WTC11 (cell line): ENCODE data around the gene LPP. TPM values are rescaled to one million over a fixed set of nuclear protein-coding genes. Genes with fewer than 3 reads are reported as not detected.
A peak's percentile ranks its signal among the peaks of the same experiment; 100 is the strongest.

Experiments
- ATAC-seq: fragments of 200-7000 bp; cut with Tn5 transposase; 2 replicates; pipeline ENCODE4 v1.10.0; 2021; ENCODE audit warnings: mild to moderate bottlenecking, moderate library complexity
- CTCF ChIA-PET: fragments of 300-600 bp; sonication (Branson Sonifier 250); formaldehyde crosslinking; loops from one replicate; lab custom pipeline; 2021; ENCODE audit warnings: antibody characterized with exemption; lab: Charles Lee
- POLR2A ChIA-PET: fragments of 350-600 bp; sonication (Branson Sonifier 250); formaldehyde crosslinking; loops from one replicate; lab custom pipeline; 2021; ENCODE audit warnings: antibody characterized with exemption; lab: Charles Lee
- DNase-seq: peaks from one replicate; pipeline ENCODE4 v3.0.0; 2021; ENCODE audit warnings: low spot score
- H3K27ac Mint-ChIP-seq: 2 replicates; pipeline ENCODE4 v1.8.0; 2021; ENCODE audit warnings: mixed read lengths
- H3K27me3 Mint-ChIP-seq: 2 replicates; pipeline ENCODE4 v1.8.0; 2021; ENCODE audit warnings: low read depth, mild to moderate bottlenecking, moderate library complexity, mixed read lengths
- H3K36me3 Mint-ChIP-seq: 2 replicates; pipeline ENCODE4 v1.8.0; 2021; ENCODE audit warnings: mixed read lengths
- H3K4me1 Mint-ChIP-seq: 2 replicates; pipeline ENCODE4 v1.8.0; 2022; ENCODE audit warnings: mixed read lengths
- H3K4me3 Mint-ChIP-seq: 2 replicates; pipeline ENCODE4 v1.8.0; 2021; ENCODE audit warnings: mild to moderate bottlenecking, moderate library complexity, mixed read lengths
- H3K9me3 Mint-ChIP-seq: 2 replicates; pipeline ENCODE4 v1.8.0; 2021; ENCODE audit warnings: mixed read lengths
- CBFB ChIP-seq: sonication (generic); formaldehyde crosslinking; IDR thresholded peaks from 2 replicates; pipeline ENCODE4 v1.8.1; 2022; ENCODE audit warnings: mild to moderate bottlenecking, low read depth, missing genetic modification reagents
- ESRRA ChIP-seq: sonication (generic); formaldehyde crosslinking; IDR thresholded peaks from 2 replicates; pipeline ENCODE4 v1.8.1; 2022; ENCODE audit warnings: mild to moderate bottlenecking, missing genetic modification reagents, borderline replicate concordance
- GRHL2 ChIP-seq: fragments of 250-450 bp; sonication (Bioruptor Pico); IDR thresholded peaks from 2 replicates; pipeline ENCODE4 v1.8.0; 2022; ENCODE audit warnings: mild to moderate bottlenecking, moderate library complexity; ENCODE audit not compliant: insufficient replicate concordance, severe bottlenecking
- JUN ChIP-seq: sonication (generic); formaldehyde crosslinking; IDR thresholded peaks from 2 replicates; pipeline ENCODE4 v1.8.0; 2023; ENCODE audit warnings: mild to moderate bottlenecking, missing genetic modification reagents
- NFYB ChIP-seq: sonication (generic); formaldehyde crosslinking; conservative IDR thresholded peaks from 2 replicates; pipeline ENCODE4 v1.8.0; 2022; ENCODE audit warnings: low read depth, missing genetic modification reagents
- RORB ChIP-seq: fragments of 250-450 bp; sonication (Bioruptor Pico); IDR thresholded peaks from 2 replicates; pipeline ENCODE4 v1.9.0; 2021; ENCODE audit warnings: mild to moderate bottlenecking
- SP1 ChIP-seq: sonication (generic); formaldehyde crosslinking; conservative IDR thresholded peaks from 2 replicates; pipeline ENCODE4 v1.8.1; 2022; ENCODE audit warnings: missing genetic modification reagents
- ZNF138 ChIP-seq: sonication (generic); formaldehyde crosslinking; conservative IDR thresholded peaks from 2 replicates; pipeline ENCODE4 v1.8.1; 2022; ENCODE audit warnings: mild to moderate bottlenecking, moderate library complexity, missing genetic modification reagents
- ZNF219 ChIP-seq: sonication (generic); formaldehyde crosslinking; IDR thresholded peaks from 2 replicates; pipeline ENCODE4 v1.8.0; 2023; ENCODE audit warnings: missing genetic modification reagents, mild to moderate bottlenecking, borderline replicate concordance
- total RNA-seq: library from RNA; stranded (reverse); gene quantifications from 3 replicates; pipeline ENCODE4 v1.2.3, GENCODE V29; 2021
- TF ChIP-seq, protein P1 (sequence below): fragments of 250-450 bp; sonication (Bioruptor Pico); IDR thresholded peaks from 2 replicates; pipeline ENCODE4 v1.9.0; 2021; ENCODE audit warnings: mild to moderate bottlenecking
- TF ChIP-seq, protein P2 (sequence below): fragments of 250-450 bp; sonication (Bioruptor Pico); IDR thresholded peaks from 2 replicates; pipeline ENCODE4 v1.8.0; 2021; ENCODE audit warnings: mild to moderate bottlenecking
- TF ChIP-seq, protein P3 (sequence below): sonication (generic); formaldehyde crosslinking; conservative IDR thresholded peaks from 2 replicates; pipeline ENCODE4 v1.8.1; 2022; ENCODE audit warnings: mild to moderate bottlenecking, missing genetic modification reagents
- TF ChIP-seq, protein P4 (sequence below): sonication (generic); formaldehyde crosslinking; IDR thresholded peaks from 2 replicates; pipeline ENCODE4 v1.8.1; 2022; ENCODE audit warnings: mild to moderate bottlenecking, missing genetic modification reagents, moderate library complexity, borderline replicate concordance
- TF ChIP-seq, protein P5 (sequence below): sonication (generic); formaldehyde crosslinking; IDR thresholded peaks from 2 replicates; pipeline ENCODE4 v1.8.0; 2022; ENCODE audit warnings: missing genetic modification reagents
- TF ChIP-seq, protein P6 (sequence below): sonication (generic); formaldehyde crosslinking; IDR thresholded peaks from 2 replicates; pipeline ENCODE4 v1.8.1; 2022; ENCODE audit warnings: low read depth, missing genetic modification reagents, borderline replicate concordance
- TF ChIP-seq, protein P7 (sequence below): fragments of 250-450 bp; sonication (Bioruptor Pico); IDR thresholded peaks from 2 replicates; pipeline ENCODE4 v1.9.0; 2021; ENCODE audit warnings: mild to moderate bottlenecking

The LPP gene
- total RNA-seq, 1 experiment from 2014 or later, result 49.6 TPM

DNA sequence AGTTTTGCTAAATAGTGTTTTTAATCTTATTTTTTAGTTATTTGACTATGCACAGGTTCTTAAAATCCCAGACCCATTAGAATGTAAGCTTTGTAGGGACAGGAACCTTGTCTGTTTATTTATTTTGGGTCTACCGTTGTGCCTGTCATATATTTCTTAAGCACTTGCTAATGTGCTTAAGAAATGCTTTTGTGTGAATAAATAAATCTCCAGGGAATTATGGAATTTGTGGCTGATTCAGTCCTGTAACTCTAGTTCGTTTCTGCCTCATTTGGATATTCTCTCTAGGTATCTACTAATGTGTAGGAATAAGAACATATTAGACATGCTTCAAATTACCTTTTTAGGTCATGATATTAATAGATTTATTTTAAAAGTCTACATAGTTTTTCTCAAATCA is 161.6 kb downstream of the LPP start (continued):
- TF ChIP-seq RORB (CRISPR knock-in tag) (no peak), SP1 (CRISPR knock-in tag) (no peak), JUN (no peak)
- TF ChIP-seq, protein P1, sequence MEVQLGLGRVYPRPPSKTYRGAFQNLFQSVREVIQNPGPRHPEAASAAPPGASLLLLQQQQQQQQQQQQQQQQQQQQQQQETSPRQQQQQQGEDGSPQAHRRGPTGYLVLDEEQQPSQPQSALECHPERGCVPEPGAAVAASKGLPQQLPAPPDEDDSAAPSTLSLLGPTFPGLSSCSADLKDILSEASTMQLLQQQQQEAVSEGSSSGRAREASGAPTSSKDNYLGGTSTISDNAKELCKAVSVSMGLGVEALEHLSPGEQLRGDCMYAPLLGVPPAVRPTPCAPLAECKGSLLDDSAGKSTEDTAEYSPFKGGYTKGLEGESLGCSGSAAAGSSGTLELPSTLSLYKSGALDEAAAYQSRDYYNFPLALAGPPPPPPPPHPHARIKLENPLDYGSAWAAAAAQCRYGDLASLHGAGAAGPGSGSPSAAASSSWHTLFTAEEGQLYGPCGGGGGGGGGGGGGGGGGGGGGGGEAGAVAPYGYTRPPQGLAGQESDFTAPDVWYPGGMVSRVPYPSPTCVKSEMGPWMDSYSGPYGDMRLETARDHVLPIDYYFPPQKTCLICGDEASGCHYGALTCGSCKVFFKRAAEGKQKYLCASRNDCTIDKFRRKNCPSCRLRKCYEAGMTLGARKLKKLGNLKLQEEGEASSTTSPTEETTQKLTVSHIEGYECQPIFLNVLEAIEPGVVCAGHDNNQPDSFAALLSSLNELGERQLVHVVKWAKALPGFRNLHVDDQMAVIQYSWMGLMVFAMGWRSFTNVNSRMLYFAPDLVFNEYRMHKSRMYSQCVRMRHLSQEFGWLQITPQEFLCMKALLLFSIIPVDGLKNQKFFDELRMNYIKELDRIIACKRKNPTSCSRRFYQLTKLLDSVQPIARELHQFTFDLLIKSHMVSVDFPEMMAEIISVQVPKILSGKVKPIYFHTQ (CRISPR knock-in tag), result no peak
- TF ChIP-seq, protein P2, sequence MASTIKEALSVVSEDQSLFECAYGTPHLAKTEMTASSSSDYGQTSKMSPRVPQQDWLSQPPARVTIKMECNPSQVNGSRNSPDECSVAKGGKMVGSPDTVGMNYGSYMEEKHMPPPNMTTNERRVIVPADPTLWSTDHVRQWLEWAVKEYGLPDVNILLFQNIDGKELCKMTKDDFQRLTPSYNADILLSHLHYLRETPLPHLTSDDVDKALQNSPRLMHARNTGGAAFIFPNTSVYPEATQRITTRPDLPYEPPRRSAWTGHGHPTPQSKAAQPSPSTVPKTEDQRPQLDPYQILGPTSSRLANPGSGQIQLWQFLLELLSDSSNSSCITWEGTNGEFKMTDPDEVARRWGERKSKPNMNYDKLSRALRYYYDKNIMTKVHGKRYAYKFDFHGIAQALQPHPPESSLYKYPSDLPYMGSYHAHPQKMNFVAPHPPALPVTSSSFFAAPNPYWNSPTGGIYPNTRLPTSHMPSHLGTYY (CRISPR knock-in tag), result no peak

DNA sequence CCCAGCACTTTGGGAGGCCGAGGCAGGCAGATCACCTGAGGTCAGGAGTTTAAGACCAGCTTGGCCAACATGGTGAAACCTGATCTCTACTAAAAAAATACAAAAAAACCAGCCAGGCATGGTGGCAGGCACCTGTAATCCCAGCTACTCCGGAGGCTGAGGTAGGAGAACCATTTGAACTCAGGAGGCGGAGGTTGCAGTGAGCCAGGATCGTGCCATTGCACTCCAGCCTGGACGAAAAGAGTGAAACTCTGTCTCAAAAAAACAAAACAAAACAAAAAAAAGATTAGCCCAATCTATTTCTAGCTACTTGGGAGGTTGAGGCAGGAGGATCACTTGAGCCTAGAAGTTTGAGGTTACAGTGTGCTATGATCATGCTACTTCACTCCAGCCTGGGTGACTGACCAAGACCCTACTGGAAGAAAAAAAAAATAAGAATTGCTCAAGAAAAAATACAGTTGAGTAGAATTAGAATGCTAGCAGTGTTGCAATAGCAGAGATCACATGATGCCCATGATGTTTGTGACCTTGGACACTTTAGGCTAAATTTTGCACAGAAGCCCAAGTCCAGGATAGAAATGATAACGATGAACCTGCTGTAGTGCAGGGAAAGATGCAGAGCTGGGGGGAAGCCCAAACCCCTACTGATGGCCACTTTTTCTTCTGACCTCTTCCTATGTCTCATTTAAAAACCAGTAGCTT is 162.2 kb downstream of the LPP start:
- Mint-ChIP-seq H3K27me3 (no peaks in the 10 kb centered on the region), H3K4me3 (no peak overlapping the region), H3K9me3 (no peaks in the 10 kb centered on the region), H3K4me1 (0 out of 2 replicates have a peak, but pooled peaks cover 7% of the 10 kb centered on the region), H3K27ac (peak overlapping the region; percentile 55; the same call in 1 of the 2 replicates), H3K36me3 (no peaks in the 10 kb centered on the region)
- ATAC-seq, result no peak
- CTCF ChIA-PET, result interaction anchor here (0.8 kb wide), 1 partner anchor 12 kb away, joined by 3 read pairs; no protein-coding TSS in a partner anchor
- no peak for TF ChIP-seq CBFB (CRISPR knock-in tag)
- no peak for DNase-seq
- POLR2A ChIA-PET, result no interaction called here

DNA sequence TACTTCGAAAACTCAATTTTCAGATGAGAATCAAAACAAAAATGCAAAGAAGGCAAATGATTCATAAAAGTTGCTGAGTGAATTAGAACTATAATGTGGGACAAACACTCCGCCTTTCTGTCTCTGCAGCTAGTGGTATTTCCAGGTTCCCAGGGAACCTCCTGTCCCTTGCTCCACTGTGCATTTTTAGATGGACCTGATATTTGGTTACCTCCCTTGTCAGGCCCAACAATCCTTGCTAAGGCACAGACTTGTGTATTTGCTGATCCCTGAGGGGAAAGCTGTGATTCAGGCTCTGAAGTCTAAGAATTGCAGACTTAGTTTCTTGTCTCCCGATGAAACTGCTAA is 162.7 kb downstream of the LPP start:
- ChIA-PET CTCF (interaction anchor here (0.8 kb wide), 1 partner anchor 12 kb away, joined by 3 read pairs; no protein-coding TSS in a partner anchor), POLR2A (no interaction called here)
- Mint-ChIP-seq H3K4me3 (no peak overlapping the region), H3K9me3 (no peaks in the 10 kb centered on the region), H3K27ac (peak overlapping the region; percentile 55; the same call in 1 of the 2 replicates), H3K27me3 (no peaks in the 10 kb centered on the region), H3K36me3 (no peaks in the 10 kb centered on the region), H3K4me1 (0 out of 2 replicates have a peak, but pooled peaks cover 7% of the 10 kb centered on the region)
- TF ChIP-seq GRHL2 (no peak), ZNF138 (CRISPR knock-in tag) (no peak), ZNF219 (CRISPR knock-in tag) (no peak), NFYB (CRISPR knock-in tag) (no peak), ESRRA (CRISPR knock-in tag) (no peak)
- TF ChIP-seq, protein P3, sequence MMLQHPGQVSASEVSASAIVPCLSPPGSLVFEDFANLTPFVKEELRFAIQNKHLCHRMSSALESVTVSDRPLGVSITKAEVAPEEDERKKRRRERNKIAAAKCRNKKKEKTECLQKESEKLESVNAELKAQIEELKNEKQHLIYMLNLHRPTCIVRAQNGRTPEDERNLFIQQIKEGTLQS (CRISPR knock-in tag), result no peak
- TF ChIP-seq, protein P4, sequence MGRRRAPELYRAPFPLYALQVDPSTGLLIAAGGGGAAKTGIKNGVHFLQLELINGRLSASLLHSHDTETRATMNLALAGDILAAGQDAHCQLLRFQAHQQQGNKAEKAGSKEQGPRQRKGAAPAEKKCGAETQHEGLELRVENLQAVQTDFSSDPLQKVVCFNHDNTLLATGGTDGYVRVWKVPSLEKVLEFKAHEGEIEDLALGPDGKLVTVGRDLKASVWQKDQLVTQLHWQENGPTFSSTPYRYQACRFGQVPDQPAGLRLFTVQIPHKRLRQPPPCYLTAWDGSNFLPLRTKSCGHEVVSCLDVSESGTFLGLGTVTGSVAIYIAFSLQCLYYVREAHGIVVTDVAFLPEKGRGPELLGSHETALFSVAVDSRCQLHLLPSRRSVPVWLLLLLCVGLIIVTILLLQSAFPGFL (CRISPR knock-in tag), result no peak
- TF ChIP-seq, protein P5, sequence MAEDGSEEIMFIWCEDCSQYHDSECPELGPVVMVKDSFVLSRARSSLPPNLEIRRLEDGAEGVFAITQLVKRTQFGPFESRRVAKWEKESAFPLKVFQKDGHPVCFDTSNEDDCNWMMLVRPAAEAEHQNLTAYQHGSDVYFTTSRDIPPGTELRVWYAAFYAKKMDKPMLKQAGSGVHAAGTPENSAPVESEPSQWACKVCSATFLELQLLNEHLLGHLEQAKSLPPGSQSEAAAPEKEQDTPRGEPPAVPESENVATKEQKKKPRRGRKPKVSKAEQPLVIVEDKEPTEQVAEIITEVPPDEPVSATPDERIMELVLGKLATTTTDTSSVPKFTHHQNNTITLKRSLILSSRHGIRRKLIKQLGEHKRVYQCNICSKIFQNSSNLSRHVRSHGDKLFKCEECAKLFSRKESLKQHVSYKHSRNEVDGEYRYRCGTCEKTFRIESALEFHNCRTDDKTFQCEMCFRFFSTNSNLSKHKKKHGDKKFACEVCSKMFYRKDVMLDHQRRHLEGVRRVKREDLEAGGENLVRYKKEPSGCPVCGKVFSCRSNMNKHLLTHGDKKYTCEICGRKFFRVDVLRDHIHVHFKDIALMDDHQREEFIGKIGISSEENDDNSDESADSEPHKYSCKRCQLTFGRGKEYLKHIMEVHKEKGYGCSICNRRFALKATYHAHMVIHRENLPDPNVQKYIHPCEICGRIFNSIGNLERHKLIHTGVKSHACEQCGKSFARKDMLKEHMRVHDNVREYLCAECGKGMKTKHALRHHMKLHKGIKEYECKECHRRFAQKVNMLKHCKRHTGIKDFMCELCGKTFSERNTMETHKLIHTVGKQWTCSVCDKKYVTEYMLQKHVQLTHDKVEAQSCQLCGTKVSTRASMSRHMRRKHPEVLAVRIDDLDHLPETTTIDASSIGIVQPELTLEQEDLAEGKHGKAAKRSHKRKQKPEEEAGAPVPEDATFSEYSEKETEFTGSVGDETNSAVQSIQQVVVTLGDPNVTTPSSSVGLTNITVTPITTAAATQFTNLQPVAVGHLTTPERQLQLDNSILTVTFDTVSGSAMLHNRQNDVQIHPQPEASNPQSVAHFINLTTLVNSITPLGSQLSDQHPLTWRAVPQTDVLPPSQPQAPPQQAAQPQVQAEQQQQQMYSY (CRISPR knock-in tag), result no peak
- TF ChIP-seq, protein P6, sequence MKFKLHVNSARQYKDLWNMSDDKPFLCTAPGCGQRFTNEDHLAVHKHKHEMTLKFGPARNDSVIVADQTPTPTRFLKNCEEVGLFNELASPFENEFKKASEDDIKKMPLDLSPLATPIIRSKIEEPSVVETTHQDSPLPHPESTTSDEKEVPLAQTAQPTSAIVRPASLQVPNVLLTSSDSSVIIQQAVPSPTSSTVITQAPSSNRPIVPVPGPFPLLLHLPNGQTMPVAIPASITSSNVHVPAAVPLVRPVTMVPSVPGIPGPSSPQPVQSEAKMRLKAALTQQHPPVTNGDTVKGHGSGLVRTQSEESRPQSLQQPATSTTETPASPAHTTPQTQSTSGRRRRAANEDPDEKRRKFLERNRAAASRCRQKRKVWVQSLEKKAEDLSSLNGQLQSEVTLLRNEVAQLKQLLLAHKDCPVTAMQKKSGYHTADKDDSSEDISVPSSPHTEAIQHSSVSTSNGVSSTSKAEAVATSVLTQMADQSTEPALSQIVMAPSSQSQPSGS (CRISPR knock-in tag), result no peak
- TF ChIP-seq, protein P7, sequence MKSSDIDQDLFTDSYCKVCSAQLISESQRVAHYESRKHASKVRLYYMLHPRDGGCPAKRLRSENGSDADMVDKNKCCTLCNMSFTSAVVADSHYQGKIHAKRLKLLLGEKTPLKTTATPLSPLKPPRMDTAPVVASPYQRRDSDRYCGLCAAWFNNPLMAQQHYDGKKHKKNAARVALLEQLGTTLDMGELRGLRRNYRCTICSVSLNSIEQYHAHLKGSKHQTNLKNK (CRISPR knock-in tag), result no peak
- ATAC-seq (no peak), DNase-seq (no peak)
